SK-N-SH treated with all-trans-retinoic acid at 6 μM for 48 hours (cell line): ENCODE data around the gene ERP44.
A peak's percentile ranks its signal among the peaks of the same experiment; 100 is the strongest.
"Not testable (repeated sequence)": the region's sequence is repeated elsewhere in the genome, so short reads cannot be mapped to it uniquely, and the experiment has no call there.

Experiments
- ATAC-seq: fragments of 200-7000 bp; cut with Tn5 transposase; 3 replicates; pipeline ENCODE4 v1.9.1; 2020; ENCODE audit warnings: mild to moderate bottlenecking, moderate library complexity
- ARNTL ChIP-seq: fragments of 450-650 bp; formaldehyde crosslinking; IDR thresholded peaks from 2 replicates; pipeline ENCODE4 v1.5.0; 2020; ENCODE audit warnings: low read depth, mild to moderate bottlenecking, moderate library complexity, borderline replicate concordance
- BACH2 ChIP-seq: fragments of 250-450 bp; sonication (Bioruptor Pico); IDR thresholded peaks from 2 replicates; pipeline ENCODE4 v1.9.0; 2021; ENCODE audit warnings: mild to moderate bottlenecking, borderline replicate concordance
- CREB5 ChIP-seq: fragments of 250-450 bp; sonication (Bioruptor Pico); IDR thresholded peaks from 2 replicates; pipeline ENCODE4 v1.5.1; 2020; ENCODE audit warnings: low read depth, mild to moderate bottlenecking, moderate library complexity
- ESRRG ChIP-seq: fragments of 250-450 bp; sonication (Bioruptor Pico); IDR thresholded peaks from 2 replicates; pipeline ENCODE4 v1.6.1; 2021; ENCODE audit warnings: mild to moderate bottlenecking
- GLIS3 ChIP-seq: fragments of 250-450 bp; sonication (Bioruptor Pico); IDR thresholded peaks from 2 replicates; pipeline ENCODE4 v1.5.0; 2020; ENCODE audit warnings: mild to moderate bottlenecking, moderate library complexity
- ISL1 ChIP-seq: fragments of 250-450 bp; sonication (Bioruptor Pico); IDR thresholded peaks from 2 replicates; pipeline ENCODE4 v2.1.2; 2022; ENCODE audit warnings: mild to moderate bottlenecking, moderate library complexity
- PATZ1 ChIP-seq: fragments of 250-450 bp; sonication (Bioruptor Pico); IDR thresholded peaks from 2 replicates; pipeline ENCODE4 v1.8.0; 2020; ENCODE audit warnings: mild to moderate bottlenecking, moderate library complexity, borderline replicate concordance
- POU6F1 ChIP-seq: fragments of 250-450 bp; sonication (Bioruptor Pico); IDR thresholded peaks from 2 replicates; pipeline ENCODE4 v1.8.0; 2021; ENCODE audit warnings: low read depth, mild to moderate bottlenecking, moderate library complexity, borderline replicate concordance
- PPARA ChIP-seq: fragments of 250-450 bp; sonication (Bioruptor Pico); IDR thresholded peaks from 2 replicates; pipeline ENCODE4 v1.5.0; 2020; ENCODE audit warnings: mild to moderate bottlenecking, borderline replicate concordance
- TSHZ2 ChIP-seq: fragments of 250-450 bp; sonication (Bioruptor Pico); IDR thresholded peaks from 2 replicates; pipeline ENCODE4 v1.5.0; 2020; ENCODE audit warnings: mild to moderate bottlenecking, moderate library complexity
- ZC3H10 ChIP-seq: fragments of 250-450 bp; sonication (Bioruptor Pico); IDR thresholded peaks from 2 replicates; pipeline ENCODE4 v1.5.1; 2021; ENCODE audit warnings: mild to moderate bottlenecking, moderate library complexity
- ZFP3 ChIP-seq: fragments of 250-450 bp; sonication (Bioruptor Pico); IDR thresholded peaks from 2 replicates; pipeline ENCODE4 v1.5.0; 2020; ENCODE audit warnings: mild to moderate bottlenecking, moderate library complexity
- ZNF70 ChIP-seq: fragments of 450-650 bp; formaldehyde crosslinking; IDR thresholded peaks from 2 replicates; pipeline ENCODE4 v1.5.0; 2020; ENCODE audit warnings: mild to moderate bottlenecking, moderate library complexity

The ERP44 gene

GRCh38 chr9:100098887-100099721, at the start of gene ERP44, which contains the start of gene INVS:
TSS of gene ERP44 (minus strand) at chr9:100099000. CDS start at chr9:100098840, 160 bp downstream.
TSS of gene INVS (plus strand) at chr9:100099243. CDS start at chr9:100104522, 5,279 bp downstream.
- ATAC-seq = peak; percentile 98
- TF ChIP-seq GLIS3 (CRISPR knock-in tag) = no peak
- TF ChIP-seq TSHZ2 (CRISPR knock-in tag) = peak; percentile 6; the same call in 1 of the 2 replicates
- TF ChIP-seq ESRRG = 0 out of 2 replicates have a peak, but pooled peaks have one; percentile 11
- peak; percentile 35 for TF ChIP-seq ZNF70 (CRISPR knock-in tag)
- no peak for TF ChIP-seq CREB5

GRCh38 chr9:100145976-100146375, 47.2 kb upstream of the ERP44 start:
- ATAC-seq = not testable (repeated sequence)

- not testable (repeated sequence) for ATAC-seq
Measured at GRCh38 chr9:100145167-100145934, 46.6 kb upstream of the ERP44 start.

- not testable (repeated sequence) for ATAC-seq
Measured at GRCh38 chr9:100141862-100142261, 43.1 kb upstream of the ERP44 start.

GRCh38 chr9:100140303-100140702, 41.5 kb upstream of the ERP44 start:
- not testable (repeated sequence) for ATAC-seq

GRCh38 chr9:100136799-100137198, 38.0 kb upstream of the ERP44 start:
- not testable (repeated sequence) for ATAC-seq

- TF ChIP-seq ARNTL (CRISPR knock-in tag) = no peak
- TF ChIP-seq ZNF70 (CRISPR knock-in tag) = no peak
- TF ChIP-seq BACH2 (CRISPR knock-in tag) = no peak
- TF ChIP-seq PATZ1 (CRISPR knock-in tag) = no peak
- ATAC-seq = no peak
Measured at GRCh38 chr9:100134731-100135130, 35.9 kb upstream of the ERP44 start.

GRCh38 chr9:100131875-100132430, 33.2 kb upstream of the ERP44 start:
- TF ChIP-seq ISL1 (CRISPR knock-in tag) (no peak), TSHZ2 (CRISPR knock-in tag) (no peak), PPARA (CRISPR knock-in tag) (no peak), ZFP3 (CRISPR knock-in tag) (no peak), ZC3H10 (no peak), POU6F1 (CRISPR knock-in tag) (no peak), PATZ1 (CRISPR knock-in tag) (no peak)
- TF ChIP-seq, all 23 proteins: peak for 0

More at GRCh38 chr9:100131875-100132430, 33.2 kb upstream of the ERP44 start:
- no peak for ATAC-seq
